Fibroblast of skin of right biceps (primary cell): ENCODE measurements around the gene SMYD3.

Experiments used
- DNase-seq: peaks from one replicate; pipeline ENCODE4 v3.0.0-alpha.2; 2013

Gene SMYD3

DNA sequence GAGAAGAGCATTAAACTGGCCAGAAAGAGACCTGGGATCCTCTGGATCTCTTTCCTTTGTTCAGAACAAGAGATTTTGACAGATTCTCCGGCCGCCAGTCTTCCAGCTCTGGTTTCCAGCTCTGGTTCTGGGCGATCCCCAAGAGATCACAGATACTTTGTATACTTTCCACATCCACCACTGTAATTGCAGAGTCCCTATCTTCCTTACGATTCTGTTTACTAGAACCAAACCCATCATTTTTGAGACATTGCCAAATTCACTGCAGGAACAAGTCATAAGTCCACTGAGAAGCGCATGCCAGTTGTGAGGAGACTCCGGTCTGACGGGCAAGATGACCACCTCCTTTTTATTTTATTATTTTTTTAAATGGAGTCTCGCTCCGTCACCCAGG, 505.2 kb downstream of the SMYD3 start:
- DNase-seq: peak; percentile 64

- DNase-seq: peak; percentile 94
Observed at GRCh38 chr1:246001142-246001836, 505.8 kb downstream of the SMYD3 start.

DNA sequence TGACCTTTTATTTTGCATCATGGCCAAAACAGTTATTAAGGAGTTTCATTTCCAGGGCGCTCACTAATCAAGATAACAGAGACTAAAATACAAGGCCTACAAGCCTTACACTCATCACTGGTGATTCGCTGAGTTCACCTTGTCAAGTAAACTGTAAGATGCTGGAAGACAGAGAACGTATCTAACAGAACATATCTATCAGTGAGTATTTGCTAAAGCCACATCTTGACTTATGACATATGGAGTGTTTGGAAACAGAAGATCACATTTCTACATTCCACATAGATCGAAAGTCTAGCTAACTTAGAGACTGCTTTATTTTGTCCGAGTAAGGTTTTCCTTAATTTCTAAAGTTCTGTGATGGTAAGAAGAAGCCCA, 506.5 kb downstream of the SMYD3 start:
- peak; percentile 24 for DNase-seq

DNA sequence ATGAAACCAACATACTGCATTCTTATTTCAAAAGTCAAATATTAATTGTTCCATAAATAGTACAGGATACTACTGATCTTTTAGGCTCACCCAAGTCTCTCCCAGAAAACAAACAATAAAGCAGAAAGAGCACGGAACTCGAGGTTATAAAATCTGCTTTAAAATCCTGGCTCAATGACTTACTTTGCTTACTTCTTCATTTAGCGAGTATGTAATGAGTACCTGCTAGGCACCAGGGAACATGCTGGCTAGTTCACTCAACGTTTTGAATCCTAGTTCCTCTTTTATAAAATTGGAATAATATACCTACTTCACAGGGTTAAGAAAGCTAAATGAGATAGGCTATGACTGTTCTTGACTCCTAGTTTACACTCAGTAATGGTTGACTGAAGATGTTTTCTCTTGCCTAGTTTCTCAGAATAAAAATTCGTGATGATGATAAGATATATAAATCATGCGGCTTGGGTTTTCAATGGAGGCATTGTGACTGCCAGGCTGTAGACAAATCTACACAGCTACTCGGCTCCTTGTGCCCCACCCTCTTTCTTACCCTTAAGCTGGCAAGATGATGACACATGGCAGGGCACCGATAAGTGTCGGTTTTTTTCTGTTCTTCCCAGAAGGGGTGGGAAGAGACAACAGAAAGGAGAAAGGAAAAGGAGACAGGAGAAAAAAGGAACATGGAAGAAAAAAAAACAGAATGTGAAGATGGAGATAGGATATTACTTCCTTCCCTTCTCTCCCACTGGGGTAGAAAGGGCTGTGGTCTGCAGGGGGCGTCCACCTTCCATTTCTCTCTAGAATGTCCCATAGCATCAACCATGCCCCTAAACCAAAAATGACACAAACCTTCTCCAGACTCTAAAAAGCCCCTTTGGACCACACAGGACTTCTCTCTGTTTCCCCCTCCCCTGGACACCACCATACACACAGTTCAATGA, 507.1 kb downstream of the SMYD3 start:
- no peak for DNase-seq

DNA sequence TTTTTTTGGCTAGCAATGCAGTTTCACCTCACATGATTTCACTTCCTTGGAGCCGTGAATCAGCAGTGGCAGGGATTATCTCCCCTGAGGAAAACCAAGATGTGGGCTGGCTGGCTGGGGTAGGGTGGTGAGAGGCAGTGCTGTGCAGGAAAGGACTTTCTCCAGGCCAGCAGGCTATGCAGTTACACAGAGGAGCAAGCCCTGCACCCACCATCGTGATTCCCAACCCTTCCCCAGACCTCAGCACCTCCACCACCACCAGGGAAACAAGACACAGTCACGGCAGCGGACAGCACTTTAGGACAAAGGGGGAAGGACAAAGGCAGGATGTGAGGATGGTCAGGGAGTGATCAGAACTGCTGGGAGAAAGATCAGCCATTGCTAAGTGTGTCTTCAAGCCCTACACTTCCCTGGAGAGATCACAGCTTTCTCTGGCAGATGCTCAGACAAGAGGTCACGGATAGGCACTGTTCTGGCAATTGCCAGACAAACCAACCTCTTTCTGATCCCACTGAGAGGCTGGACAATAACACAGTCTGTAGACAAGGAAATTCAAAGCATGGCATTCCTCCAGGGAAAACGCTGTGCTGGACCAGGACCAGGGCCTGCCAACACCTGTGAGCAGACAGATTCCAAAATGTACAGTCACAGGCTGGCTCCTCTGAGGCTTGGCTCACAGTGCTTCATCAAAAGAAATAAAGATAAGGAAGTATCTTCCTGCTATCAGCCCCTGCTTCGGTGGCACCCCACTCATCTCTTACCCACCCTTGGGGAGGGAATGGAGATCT, 509.4 kb downstream of the SMYD3 start:
- DNase-seq: peak; percentile 70

DNA sequence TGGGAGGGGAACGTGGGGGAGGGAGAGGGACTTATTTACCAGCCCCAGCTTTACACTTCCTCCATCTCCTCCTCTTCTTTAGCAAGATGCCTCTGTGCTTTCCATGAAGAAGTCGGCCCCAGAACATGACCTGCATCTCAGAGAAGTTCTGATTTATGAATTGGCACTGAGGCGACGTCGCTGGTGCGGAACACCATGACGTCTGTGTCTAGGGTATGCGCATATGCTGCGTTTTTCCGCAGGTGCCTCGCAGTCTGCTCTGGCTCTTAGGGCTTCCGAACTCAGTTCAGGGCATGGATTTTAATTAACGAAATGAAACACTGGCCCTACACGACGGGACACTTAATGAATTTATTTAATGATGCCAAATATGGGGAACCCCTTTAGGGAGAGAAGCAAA, 510.3 kb downstream of the SMYD3 start:
- peak; percentile 23 for DNase-seq

GRCh38 chr1:245995474-245995873, 511.6 kb downstream of the SMYD3 start:
- DNase-seq: no peak

DNA sequence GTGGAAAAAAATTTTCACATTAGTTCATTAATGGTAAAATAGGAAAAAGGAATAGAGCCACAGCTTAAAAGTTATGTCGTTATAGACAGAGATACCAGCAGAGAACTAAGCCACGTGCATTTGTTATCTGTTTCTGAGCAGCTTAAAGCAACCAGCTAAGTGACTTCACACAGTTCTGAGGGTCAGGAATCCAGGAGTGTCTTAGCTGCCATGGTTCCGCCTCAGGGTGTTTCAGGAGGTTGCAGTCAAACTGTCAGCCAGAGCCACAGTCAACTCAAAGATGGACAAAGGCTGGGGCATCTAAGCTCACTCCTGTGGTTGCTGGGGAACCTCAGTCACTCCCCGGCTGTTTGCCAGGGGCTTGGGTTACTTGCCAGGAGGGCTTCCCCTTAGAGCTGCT, 515.8 kb downstream of the SMYD3 start:
- DNase-seq: no peak

- no peak for DNase-seq
Observed at GRCh38 chr1:245990315-245991022, 516.6 kb downstream of the SMYD3 start.

- no peak for DNase-seq
Observed at GRCh38 chr1:245988393-245989078, 518.5 kb downstream of the SMYD3 start.

DNA sequence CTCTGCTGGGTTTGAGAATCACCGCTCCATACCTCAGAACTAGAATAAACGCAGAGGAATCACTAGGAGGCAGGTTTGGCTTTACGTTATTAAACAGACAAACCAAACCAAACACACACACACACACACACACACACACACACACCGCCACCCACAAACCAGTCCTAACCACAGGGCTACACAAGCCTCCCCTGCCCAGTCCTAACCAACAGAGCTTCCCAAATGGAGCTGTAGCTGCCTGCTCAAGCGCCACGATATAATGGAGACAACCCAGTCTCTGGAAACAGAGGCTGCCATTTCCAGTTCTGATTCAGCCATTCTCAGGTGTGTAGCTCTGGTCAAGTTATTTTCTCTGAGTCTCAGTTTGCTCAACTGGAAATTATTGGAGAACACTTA, 519.1 kb downstream of the SMYD3 start:
- DNase-seq: no peak

- DNase-seq: no peak
Observed at GRCh38 chr1:245987577-245987976, 519.5 kb downstream of the SMYD3 start.

- DNase-seq: no peak
Observed at GRCh38 chr1:245987219-245987545, 519.9 kb downstream of the SMYD3 start.

DNA sequence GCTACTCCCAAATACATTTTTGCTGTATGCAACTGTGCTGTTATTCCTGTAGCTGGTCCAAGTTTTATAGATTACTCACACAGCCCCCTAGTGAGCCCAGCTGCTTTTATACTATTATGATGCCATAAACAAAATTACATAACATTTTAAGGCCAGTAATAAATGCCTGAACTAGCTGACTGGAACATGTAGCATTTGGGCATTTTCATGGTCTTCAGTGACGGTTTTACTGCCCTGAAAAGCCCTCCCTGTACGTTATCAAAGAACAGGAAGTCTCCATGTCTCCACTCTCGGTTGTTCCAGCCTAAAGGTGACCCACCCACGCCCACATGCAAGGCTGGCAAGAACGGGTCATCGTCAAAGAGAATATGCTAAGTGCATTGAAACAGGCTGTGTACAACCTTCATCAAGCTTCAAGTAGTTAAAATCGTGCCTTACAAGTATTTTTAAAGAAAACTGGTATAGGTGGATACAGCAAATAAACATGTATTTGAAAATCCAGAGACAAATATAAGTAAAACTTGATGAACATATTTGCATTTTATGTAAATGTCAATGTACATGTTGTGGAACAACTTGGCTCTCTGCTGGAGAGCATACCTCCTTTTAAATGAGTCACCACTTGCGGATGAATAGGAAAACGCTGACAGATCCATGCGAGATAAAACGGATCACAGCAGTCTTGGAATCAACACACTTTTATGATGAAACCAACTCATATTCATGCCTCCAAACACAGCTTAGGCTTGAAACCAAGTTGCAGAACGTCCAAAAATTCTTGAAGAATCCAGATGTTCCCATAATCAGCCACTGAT, 520.5 kb downstream of the SMYD3 start:
- DNase-seq: peak; percentile 89

- DNase-seq: no peak
Observed at GRCh38 chr1:245984390-245985155, 522.5 kb downstream of the SMYD3 start.

DNA sequence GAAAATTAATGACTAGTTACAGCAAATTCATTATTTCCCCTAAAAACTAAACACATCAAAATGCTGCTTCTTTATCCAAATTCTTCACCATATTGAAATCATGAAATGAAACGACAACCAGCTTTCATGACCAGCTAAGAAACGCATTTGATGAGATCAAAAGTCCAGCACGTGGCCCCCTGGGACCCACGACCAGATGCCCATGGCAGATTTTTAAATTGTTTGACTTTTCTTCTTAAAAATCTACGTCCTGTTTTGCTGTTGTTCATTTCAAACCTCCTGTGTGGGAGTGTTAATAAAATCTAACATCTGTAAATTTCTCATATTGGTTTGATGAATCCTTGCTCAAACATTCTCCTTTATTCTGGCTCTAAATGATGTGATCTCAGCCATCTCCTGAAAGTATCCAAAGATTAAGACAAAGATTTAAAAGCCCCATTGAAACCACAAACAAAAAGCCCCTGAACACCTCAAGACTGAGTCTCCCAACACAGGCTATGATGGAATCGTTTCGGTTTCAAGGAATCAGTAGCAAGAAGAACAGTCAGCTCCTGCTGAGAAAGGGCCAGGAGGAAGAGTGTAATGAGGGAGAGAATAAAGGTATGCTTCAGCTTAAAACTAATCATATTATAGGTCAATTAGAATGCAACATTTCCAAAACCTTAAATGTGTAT, 523.6 kb downstream of the SMYD3 start:
- no peak for DNase-seq

GRCh38 chr1:245979589-245979988, 527.5 kb downstream of the SMYD3 start:
- no peak for DNase-seq

- DNase-seq: peak; percentile 50
Observed at GRCh38 chr1:245978915-245979314, 528.2 kb downstream of the SMYD3 start.

DNA sequence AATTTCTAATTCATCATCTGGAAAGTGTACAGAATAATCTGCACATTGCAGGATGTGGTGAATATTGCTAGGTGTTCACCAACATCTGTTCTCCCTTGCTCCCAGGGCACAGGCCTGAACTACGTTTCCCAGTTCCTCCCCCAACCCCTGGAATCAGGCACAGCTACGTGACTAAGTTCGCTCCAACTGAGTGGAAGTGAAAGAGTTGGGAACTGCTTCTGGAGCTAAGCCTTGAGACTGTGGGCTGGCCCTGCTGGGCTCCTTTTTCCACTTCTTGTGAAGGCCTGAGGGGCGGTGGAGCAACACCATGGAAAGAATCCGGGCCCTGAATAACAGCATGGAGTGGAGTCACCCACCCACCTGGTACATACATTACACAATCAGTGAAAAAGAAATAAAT, 534.6 kb downstream of the SMYD3 start:
- peak; percentile 64 for DNase-seq

GRCh38 chr1:245971711-245972085, 535.4 kb downstream of the SMYD3 start:
- peak; percentile 69 for DNase-seq
